Lower lobe of right lung (tissue), 2 donors: Measurements from ENCODE around the gene SLC30A1. TPM values are rescaled to one million over a fixed set of nuclear protein-coding genes. Genes with fewer than 3 reads are reported as not detected.

ENCODE experiments used
- ATAC-seq, 2 donors: fragments of 200-7000 bp; cut with Tn5 transposase; one replicate each; pipeline ENCODE4 v1.9.1; 2020 to 2022; ENCODE audit warnings: mild to moderate bottlenecking in 2 of 2, moderate library complexity in 2 of 2
- DNase-seq: peaks from one replicate; pipeline ENCODE4 v3.0.0-alpha.2; 2020
- H3K27ac ChIP-seq: fragments of 200-600 bp; one replicate; pipeline ENCODE4 v1.8.0; 2022
- H3K27me3 ChIP-seq: fragments of 200-600 bp; one replicate; pipeline ENCODE4 v1.8.0; 2022; ENCODE audit warnings: low read depth
- H3K36me3 ChIP-seq: fragments of 200-600 bp; one replicate; pipeline ENCODE4 v1.8.0; 2022; ENCODE audit warnings: mild to moderate bottlenecking
- H3K4me1 ChIP-seq: fragments of 200-600 bp; one replicate; pipeline ENCODE4 v1.8.0; 2022
- H3K4me3 ChIP-seq: fragments of 200-600 bp; one replicate; pipeline ENCODE4 v1.8.0; 2022; ENCODE audit warnings: mild to moderate bottlenecking
- H3K9me3 ChIP-seq: fragments of 200-600 bp; one replicate; pipeline ENCODE4 v1.8.0; 2022
- intact Hi-C: fragments of 100-400 bp; cut with DNase I; formaldehyde crosslinking; loops from one replicate; pipeline ENCODE4 v1.11.0; 2022
- total RNA-seq: library from RNA; stranded (reverse); fragmentation: NEBNext Ultra II Directional; extraction: Animal tissue kit (Norgen Biotek cat#: 25700); gene quantifications from one replicate; pipeline ENCODE4 v1.2.1, GENCODE V29; 2021
- TF ChIP-seq, protein P1 (sequence below): fragments of 200-600 bp; IDR thresholded peaks from one replicate; pipeline ENCODE4 v1.8.0; 2022; ENCODE audit warnings: antibody characterized with exemption, mild to moderate bottlenecking
- donor health status: DM: no; HTN: yes; CAD: no; lungs with severe emphysema.

SLC30A1 gene
- total RNA-seq, 1 donor from 2014 or later: 14.8 TPM

DNA sequence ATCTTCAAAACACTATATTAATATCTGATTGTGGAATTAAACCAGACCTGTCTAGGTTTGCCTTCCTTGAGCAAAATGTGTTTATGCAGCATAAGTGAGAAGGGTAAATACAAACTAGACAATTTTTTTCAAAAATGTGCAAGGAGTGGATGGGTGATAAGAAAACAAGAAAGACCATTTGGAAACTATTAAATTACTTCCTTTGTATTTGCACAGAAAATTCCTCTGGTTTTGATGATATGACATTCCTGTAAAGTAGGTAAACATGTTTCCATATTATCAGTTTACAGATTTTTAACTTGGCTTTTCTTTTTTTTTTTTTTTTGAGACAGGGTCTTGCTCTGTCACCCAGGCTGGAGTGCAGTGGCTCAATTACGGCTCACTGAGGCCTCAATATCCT lies 24.8 kb upstream of the SLC30A1 start:
- H3K9me3 ChIP-seq: no peaks in the 10 kb centered on the region
- no peaks in the 10 kb centered on the region for H3K36me3 ChIP-seq
- no peak overlapping the region for H3K27ac ChIP-seq
- peaks cover 3% of the 10 kb centered on the region for H3K27me3 ChIP-seq
- TF ChIP-seq, protein P1, sequence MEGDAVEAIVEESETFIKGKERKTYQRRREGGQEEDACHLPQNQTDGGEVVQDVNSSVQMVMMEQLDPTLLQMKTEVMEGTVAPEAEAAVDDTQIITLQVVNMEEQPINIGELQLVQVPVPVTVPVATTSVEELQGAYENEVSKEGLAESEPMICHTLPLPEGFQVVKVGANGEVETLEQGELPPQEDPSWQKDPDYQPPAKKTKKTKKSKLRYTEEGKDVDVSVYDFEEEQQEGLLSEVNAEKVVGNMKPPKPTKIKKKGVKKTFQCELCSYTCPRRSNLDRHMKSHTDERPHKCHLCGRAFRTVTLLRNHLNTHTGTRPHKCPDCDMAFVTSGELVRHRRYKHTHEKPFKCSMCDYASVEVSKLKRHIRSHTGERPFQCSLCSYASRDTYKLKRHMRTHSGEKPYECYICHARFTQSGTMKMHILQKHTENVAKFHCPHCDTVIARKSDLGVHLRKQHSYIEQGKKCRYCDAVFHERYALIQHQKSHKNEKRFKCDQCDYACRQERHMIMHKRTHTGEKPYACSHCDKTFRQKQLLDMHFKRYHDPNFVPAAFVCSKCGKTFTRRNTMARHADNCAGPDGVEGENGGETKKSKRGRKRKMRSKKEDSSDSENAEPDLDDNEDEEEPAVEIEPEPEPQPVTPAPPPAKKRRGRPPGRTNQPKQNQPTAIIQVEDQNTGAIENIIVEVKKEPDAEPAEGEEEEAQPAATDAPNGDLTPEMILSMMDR: no peak
- intact Hi-C loops: no loop called here
- no peak overlapping the region for H3K4me3 ChIP-seq
- ATAC-seq (no peak), DNase-seq (no peak)
- H3K4me1 ChIP-seq: peaks cover 12% of the 10 kb centered on the region

DNA sequence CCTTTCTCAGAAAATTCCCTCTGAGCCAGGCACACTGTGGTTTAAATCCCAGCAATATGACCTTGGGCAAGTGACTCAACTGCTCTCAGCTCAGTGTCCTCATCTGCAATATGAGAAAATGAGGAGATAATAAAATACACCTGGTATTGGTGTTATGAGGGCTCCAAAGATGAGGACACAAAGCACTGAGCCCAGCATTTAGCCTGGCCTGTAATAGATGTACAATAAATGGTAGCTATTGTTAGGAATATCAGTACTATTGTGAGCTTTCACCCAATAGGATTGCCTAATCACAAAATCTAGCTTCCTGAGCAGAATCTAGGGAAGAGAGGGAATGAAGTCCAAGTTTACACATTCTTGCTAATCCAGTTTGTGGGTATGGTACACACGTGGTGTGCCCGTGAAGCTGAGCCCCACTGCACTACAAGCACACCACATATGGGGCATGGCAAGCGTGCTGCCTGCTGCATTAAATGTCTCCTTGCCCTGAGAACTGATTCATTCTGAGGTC lies 24.3 kb upstream of the SLC30A1 start:
- H3K4me1 ChIP-seq: peaks cover 12% of the 10 kb centered on the region
- no peaks in the 10 kb centered on the region for H3K36me3 ChIP-seq
- H3K27ac ChIP-seq: no peak overlapping the region
- DNase-seq: no peak
- intact Hi-C loops: no loop called here
- TF ChIP-seq, protein P1: no peak
- peaks cover 3% of the 10 kb centered on the region for H3K27me3 ChIP-seq
- H3K9me3 ChIP-seq: no peaks in the 10 kb centered on the region
- no peak overlapping the region for H3K4me3 ChIP-seq
- ATAC-seq: no peak

- TF ChIP-seq, protein P1: no peak
- no peak overlapping the region for H3K27ac ChIP-seq
- peaks cover 10% of the 10 kb centered on the region for H3K4me1 ChIP-seq
- H3K36me3 ChIP-seq: no peaks in the 10 kb centered on the region
- ATAC-seq: no peak
- no peak for DNase-seq
- H3K4me3 ChIP-seq: no peak overlapping the region
- H3K27me3 ChIP-seq: peaks cover 3% of the 10 kb centered on the region
- H3K9me3 ChIP-seq: no peaks in the 10 kb centered on the region
- intact Hi-C loops: no loop called here
Measured at GRCh38 chr1:211601982-211602670, 23.2 kb upstream of the SLC30A1 start.

GRCh38 chr1:211601159-211601558 lies 22.2 kb upstream of the SLC30A1 start:
- Histone ChIP-seq H3K27ac (no peak overlapping the region), H3K36me3 (no peaks in the 10 kb centered on the region), H3K4me3 (no peak overlapping the region), H3K4me1 (peaks cover 14% of the 10 kb centered on the region), H3K27me3 (peaks cover 3% of the 10 kb centered on the region), H3K9me3 (no peaks in the 10 kb centered on the region)
- intact Hi-C loops: no loop called here
- ATAC-seq: no peak
- TF ChIP-seq, protein P1: no peak
- no peak for DNase-seq

- H3K27me3 ChIP-seq: peaks cover 3% of the 10 kb centered on the region
- no peak for ATAC-seq
Measured at GRCh38 chr1:211599250-211599649, 20.3 kb upstream of the SLC30A1 start.

More at GRCh38 chr1:211599250-211599649, 20.3 kb upstream of the SLC30A1 start:
- Histone ChIP-seq H3K36me3 (no peaks in the 10 kb centered on the region), H3K27ac (no peak overlapping the region), H3K4me3 (no peak overlapping the region), H3K9me3 (no peaks in the 10 kb centered on the region), H3K4me1 (peaks cover 15% of the 10 kb centered on the region)
- DNase-seq: no peak
- TF ChIP-seq, protein P1: no peak
- intact Hi-C loops: no loop called here
